ENCODE results near the gene ZFP82.

- no peak for TF ChIP-seq CTCF (conservative IDR thresholded peaks at IDR 0.05)
- TF ChIP-seq ZFX (IDR thresholded peaks at IDR 0.05), result peak; percentile 97
Observed at GRCh38 chr19:36418287-36419001, at the start of gene ZFP82.
